ENCODE data around the gene GNAT3.

GNAT3 gene

GRCh38 chr7:80511964-80512363, at the start of gene GNAT3:
Gene GNAT3, minus strand, starts transcription at chr7:80512064. Its CDS starts 138 bp downstream, at chr7:80511926.
- no peak for DNase-seq (ENCODE audit: low spot score)

- no peak for DNase-seq (ENCODE audit: low spot score)
Observed at GRCh38 chr7:80558116-80558515, 46.3 kb upstream of the GNAT3 start.

DNA sequence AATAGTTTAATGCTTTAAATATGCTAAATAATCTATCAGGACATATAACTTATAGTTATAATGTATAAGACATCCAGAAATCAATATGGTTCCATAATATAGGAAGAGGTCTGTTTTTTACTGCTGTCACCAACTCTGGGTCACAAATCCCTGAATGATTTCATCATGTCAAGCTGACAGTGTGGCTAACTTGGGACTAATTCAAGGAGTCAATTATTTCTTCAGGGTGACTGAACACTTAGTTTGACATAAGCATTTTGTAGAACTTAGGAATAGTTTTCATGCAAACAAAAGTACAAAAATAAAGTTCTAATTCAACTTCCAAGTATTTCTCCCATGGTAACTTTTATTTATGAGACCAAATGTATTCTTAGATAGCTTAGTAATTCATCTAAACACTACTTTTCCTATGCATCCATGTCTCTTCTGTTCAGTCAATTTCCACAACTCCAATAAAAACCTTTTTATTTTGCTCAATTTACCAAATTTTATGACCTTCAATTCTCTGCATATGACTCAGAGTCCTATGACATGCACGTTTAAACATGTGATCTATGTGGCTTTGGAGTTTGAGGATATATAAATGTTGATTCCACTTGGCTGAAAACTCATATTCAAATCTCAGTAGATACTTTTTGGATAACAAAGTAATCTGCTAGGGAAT, 40.3 kb upstream of the GNAT3 start:
- no peak for DNase-seq (ENCODE audit: low spot score)

DNA sequence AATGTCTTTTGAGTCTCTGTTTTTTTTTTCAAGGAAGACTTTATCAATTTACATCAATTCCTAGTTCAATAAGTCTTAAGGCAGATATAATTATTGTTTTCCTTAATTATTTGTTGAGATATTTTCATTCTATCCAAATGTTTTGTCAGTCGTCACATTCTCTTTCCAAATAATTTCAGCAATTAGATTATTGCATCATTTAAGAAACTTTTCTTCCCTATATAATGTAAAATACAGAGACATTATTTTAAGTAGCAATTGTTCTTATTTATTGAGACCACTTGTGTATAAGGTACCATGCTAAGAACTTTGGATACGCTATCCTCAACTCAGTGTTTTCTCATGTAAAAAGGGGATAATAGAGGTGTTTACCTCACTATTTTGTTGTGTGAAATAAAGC, 38.1 kb upstream of the GNAT3 start:
- DNase-seq (ENCODE audit: low spot score): no peak

DNA sequence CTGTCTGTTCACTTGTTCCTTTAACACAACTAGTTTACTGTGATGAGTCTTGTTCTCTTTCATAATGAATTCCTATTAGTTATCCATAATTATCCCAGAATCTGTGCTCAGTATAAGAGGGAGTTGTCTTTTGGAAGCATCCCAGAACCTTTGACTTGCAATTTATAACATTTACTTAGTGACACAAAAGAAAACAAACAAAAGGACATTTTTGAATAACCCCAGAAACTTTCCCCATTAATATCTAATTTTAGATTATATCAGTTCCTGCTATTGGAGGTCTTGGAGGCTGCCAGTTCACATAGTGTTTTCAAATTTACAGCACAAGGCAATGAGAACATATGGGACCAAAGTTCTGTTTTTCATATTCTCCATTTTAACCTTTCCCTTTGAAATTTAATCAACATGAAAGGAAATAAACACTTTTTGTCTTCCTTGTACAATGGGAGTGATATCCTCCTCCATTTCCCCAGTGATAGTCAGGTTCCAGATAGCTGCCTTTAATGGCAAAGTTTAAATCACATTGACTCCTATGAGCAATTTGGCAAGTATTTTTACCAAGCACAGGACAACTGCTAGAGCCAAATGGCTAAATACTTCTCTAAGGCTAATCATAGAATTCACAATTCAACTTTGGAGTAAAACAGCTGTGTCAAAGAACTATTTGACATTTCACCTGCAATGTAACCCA, 37.1 kb upstream of the GNAT3 start:
- DNase-seq (ENCODE audit: low spot score): no peak

DNA sequence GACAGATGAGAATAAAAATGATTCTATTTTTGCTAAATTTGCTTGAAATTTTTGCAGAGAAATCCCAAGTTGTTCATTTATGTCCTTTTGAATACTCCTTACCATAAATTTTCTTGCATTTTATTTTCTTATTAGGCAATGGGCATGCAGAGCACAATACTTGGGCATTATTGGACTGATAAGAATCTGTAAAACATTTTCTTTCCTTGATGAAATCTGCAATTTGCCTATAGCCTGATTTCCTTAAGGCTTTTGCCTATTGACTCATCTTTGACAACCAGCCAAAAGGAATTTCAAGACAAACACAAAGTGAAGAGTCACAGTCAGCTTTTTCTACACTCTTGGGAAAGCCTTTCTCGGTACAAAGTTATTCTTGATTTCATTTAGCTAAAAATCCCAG, 30.5 kb upstream of the GNAT3 start:
- DNase-seq (ENCODE audit: low spot score): no peak

DNA sequence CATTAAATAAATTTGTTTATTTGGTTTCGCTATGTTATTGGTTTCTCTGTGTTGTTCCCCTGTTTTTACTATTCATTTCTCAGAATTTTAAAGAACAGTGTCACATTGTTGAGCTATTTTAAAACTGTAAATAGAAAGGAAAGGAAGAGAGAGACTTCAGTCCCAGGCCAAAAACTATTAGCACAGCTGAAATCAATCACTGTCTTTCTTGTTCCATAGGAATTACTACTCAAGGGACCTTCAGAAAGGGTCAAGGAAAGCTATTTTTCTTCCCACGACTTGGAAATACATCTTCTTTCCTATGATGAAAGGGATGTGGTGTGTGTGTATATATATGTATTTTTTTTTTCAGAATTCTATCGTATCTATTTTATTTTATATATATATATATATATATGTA, 29.0 kb upstream of the GNAT3 start:
- no peak for DNase-seq (ENCODE audit: low spot score)

DNA sequence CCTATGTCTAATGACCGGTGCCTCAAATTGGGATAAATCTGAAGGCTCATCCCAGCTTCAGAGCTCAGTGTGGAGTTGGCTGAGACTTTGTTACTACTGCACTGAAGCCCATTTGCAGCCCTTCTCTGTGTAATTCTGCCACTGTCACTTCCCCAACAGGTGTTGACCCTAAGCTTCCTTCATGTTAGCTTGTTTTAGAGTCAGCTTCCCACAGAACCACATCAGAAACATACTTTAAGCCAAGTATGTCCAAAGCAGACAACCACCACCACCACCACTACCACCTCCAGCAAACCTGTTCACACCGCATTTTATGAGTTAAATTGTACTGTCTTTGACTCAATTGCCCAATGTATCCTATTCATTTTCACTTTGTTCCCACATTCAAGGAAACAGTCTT, 25.2 kb upstream of the GNAT3 start:
- no peak for DNase-seq (ENCODE audit: low spot score)

GRCh38 chr7:80536426-80536825, 24.6 kb upstream of the GNAT3 start:
- DNase-seq (ENCODE audit: low spot score): no peak

- DNase-seq (ENCODE audit: low spot score): no peak
Observed at GRCh38 chr7:80533287-80533686, 21.4 kb upstream of the GNAT3 start.

GRCh38 chr7:80532153-80532552, 20.3 kb upstream of the GNAT3 start:
- DNase-seq (ENCODE audit: low spot score): no peak

DNA sequence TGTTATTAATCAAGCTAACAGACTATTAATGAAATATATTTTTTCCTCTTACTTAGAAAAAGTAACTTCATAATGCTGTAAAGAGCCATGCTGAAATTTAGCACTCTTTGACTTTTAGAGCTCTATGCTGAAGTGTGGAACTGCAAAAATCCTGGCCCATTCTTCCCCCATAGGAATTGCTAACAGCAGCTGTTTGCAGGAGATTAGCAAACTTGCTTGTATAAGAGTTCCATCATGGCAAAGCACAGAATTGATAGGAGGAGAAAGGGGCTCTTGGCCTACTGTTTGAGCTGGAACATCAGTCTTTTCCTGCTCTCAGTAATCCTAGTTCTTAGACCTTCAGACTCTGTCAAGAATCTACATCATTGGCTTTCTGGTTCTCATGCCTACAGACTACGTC, 18.3 kb upstream of the GNAT3 start:
- DNase-seq (ENCODE audit: low spot score): no peak

GRCh38 chr7:80529362-80529761, 17.5 kb upstream of the GNAT3 start:
- no peak for DNase-seq (ENCODE audit: low spot score)

DNA sequence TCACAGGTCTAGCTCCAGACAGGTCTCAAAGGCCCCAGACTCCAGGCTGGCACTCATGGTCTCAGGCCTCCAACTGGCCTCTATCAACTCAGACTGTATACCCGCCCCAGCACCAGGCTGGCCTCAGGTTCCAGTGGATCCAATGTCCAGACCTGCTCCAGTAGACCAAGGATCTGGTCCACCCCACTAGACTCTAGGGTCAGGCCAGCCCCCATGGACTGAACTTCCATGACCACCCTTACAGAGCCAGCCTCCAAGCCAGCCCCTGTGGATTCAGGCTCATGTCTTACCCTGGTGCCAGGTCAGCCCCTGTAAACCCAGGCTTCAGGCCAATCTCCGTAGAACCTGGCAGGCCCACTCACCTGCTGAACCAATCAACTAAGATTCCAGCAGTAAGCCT, 16.8 kb upstream of the GNAT3 start:
- no peak for DNase-seq (ENCODE audit: low spot score)

DNA sequence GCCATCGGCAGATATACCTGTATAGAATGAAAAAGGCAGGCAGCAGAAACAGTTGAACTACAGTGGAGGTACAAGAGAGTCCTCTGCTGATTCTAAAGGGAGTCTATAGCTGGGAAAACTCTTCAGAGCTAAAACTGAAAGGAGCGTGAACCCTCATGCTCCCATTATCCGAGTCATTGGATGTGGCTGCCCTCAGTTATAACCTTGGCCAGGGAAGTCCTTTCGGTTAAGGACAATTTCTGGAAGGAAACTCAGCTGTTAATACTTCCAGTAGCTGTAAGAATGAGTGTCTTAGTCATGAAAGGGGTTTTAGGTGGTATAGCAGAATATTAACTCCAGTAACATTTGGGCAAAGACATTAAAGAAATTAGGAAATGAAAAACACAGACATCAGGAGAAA, 14.6 kb upstream of the GNAT3 start:
- DNase-seq (ENCODE audit: low spot score): no peak

DNA sequence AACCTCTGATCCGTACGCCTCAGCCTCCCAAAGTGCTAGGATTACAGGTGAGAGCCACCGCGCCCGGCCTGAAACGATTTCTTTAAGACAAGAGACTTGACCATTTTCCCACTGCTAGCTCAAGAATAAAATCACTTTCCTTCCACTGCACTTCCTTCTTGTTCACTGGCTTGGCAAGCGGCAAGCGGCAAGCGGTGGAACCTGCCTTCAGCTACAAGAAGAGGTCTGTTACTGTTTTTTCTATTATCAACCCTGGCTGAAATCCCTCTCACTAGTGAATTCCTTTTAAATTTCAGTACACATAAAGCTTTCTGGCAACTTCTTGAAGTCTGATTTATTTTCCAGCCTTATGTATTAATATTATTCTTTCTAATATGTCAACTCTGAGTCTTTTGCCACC, 12.8 kb upstream of the GNAT3 start:
- DNase-seq (ENCODE audit: low spot score): no peak

- no peak for DNase-seq (ENCODE audit: low spot score)
Observed at GRCh38 chr7:80521809-80522208, 9.9 kb upstream of the GNAT3 start.

GRCh38 chr7:80520199-80520598, 8.3 kb upstream of the GNAT3 start:
- DNase-seq (ENCODE audit: low spot score): no peak

DNA sequence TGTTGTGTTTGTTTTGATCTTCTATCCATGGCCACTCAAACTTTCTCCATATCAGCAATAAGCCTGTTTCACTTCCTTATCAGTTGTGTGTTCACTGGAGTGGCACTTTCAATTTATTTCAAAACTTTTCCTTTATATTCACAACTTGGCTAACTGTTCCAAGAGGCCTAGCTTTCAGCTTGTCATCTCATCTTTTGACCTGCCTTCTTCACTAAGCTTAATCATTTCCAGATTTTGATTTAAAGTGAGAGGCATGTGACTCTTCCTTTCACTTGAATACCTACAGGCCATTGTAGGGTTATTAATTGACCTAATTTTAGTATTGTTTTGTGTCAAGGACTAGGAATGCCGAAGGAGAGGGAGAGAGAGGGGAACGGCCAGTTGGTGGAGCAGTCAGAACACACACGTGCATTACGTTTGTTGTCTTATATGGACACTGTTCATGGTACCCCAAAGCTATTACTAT, 5.5 kb upstream of the GNAT3 start:
- no peak for DNase-seq (ENCODE audit: low spot score)

DNA sequence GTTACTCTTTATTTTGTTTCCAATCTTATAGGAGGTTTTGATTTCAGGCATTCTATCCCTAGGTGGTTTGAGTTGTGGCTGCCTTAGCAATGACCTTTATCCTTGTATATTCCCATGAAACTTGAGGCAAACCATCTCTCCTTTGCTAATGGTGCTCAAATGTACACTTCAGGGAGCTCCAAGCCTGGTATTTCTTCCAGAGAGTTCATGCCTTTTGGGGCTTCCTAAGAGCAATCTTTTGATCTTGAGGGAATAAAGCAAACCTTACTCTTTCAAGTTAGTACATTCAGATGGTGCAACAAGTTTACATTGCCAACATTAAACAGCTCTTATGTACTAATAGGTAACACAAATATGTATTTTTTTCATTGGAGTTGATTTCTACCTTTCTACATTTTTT, 3.4 kb upstream of the GNAT3 start:
- DNase-seq (ENCODE audit: low spot score): no peak

DNA sequence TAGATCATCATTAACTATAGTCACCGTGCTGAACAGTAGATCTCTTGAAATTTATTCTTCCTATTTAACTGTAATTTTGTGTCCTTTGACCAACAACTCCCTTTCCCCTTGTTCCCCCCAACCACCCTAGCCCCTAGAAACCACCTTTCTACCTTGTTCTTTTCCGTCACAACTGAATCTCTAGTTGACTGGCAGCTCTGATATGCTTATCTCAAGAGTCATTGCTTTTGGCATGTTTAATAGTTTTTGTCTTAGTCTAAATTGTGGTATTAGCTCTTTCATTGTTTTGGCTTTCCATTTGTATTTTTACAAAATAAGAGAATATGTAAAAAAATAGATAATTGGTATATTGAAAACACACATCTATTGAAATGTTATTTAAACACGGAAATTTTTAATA, 1.8 kb downstream of the GNAT3 start:
- no peak for DNase-seq (ENCODE audit: low spot score)

GRCh38 chr7:80508440-80508839, 3.4 kb downstream of the GNAT3 start:
- DNase-seq (ENCODE audit: low spot score): no peak

- no peak for DNase-seq (ENCODE audit: low spot score)
Observed at GRCh38 chr7:80505900-80506500, 5.9 kb downstream of the GNAT3 start.

DNA sequence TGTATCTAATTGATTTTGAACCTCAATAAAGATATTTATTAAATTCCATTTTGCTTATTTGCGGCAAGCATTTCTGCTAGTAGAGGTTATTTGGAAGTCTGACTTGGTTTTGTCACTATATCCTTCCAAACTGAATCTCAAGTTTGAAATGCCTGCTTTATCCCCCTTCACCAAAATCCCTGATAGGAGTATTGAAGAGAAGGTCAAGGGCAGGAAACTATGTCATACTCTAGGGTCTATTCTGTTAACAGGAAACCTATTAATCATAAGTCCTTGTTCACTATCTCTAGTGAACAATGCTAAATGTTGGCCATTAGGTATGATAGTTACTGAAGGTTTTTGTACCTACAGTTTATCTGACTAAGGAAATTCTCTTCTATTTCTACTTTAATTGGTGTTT, 11.5 kb downstream of the GNAT3 start:
- no peak for DNase-seq (ENCODE audit: low spot score)
